GM19372 (cell line): Measurements from ENCODE around the gene LSM14A.
"Not testable (repeated sequence)": the region's sequence is repeated elsewhere in the genome, so short reads cannot be mapped to it uniquely, and the experiment has no call there.

Experiments used
- ATAC-seq: cut with Tn5 transposase; IDR thresholded peaks from one replicate; pipeline ENCODE4 v1.9.1; 2021; ENCODE audit warnings: mild to moderate bottlenecking, low read depth, moderate library complexity; ENCODE audit not compliant: unreplicated experiment

LSM14A gene

GRCh38 chr19:34226036-34226435 is 53.7 kb downstream of the LSM14A start:
- ATAC-seq = no peak

GRCh38 chr19:34228347-34228746 is 56.0 kb downstream of the LSM14A start:
- no peak for ATAC-seq

DNA sequence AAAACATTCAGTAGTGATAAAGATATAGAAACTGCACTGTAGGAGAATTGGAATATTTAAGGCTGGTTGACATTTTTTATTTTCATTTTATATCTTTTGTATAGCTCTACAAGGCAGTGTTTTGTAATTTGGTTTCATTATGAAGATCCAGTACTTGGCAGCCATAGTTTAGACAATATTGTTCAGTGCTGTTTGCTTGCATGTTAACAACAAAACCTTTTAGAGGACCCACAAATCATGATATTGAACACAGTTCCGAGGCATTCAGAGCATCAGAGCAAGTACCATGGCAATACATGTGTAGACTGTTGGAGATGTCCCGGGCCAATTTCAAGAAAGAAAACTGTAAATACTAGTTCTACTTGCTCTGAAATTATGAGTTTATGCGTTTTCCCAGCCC is 56.5 kb downstream of the LSM14A start:
- ATAC-seq = no peak

- ATAC-seq = no peak
Observed at GRCh38 chr19:34229721-34230120, 57.4 kb downstream of the LSM14A start.

DNA sequence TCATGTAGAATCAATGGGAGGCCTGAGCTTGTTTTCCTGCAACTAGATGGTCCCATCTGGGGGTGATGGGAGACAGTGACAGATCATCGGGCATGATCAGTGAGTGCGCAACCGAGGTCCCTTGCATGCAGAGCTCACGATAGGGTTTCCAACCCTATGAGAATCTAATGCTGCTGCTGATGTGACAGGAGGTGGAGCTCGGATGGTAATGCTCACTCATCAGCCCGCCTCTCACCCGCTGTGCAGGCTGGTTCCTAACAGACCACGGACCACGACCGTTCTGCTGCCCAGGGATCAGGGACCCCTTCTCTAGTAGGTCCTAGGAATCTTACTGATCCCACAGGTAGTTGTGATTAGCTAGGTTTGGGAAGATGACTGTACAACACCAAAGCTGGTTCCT is 58.5 kb downstream of the LSM14A start:
- no peak for ATAC-seq

GRCh38 chr19:34231439-34231838 is 59.1 kb downstream of the LSM14A start:
- ATAC-seq = no peak

DNA sequence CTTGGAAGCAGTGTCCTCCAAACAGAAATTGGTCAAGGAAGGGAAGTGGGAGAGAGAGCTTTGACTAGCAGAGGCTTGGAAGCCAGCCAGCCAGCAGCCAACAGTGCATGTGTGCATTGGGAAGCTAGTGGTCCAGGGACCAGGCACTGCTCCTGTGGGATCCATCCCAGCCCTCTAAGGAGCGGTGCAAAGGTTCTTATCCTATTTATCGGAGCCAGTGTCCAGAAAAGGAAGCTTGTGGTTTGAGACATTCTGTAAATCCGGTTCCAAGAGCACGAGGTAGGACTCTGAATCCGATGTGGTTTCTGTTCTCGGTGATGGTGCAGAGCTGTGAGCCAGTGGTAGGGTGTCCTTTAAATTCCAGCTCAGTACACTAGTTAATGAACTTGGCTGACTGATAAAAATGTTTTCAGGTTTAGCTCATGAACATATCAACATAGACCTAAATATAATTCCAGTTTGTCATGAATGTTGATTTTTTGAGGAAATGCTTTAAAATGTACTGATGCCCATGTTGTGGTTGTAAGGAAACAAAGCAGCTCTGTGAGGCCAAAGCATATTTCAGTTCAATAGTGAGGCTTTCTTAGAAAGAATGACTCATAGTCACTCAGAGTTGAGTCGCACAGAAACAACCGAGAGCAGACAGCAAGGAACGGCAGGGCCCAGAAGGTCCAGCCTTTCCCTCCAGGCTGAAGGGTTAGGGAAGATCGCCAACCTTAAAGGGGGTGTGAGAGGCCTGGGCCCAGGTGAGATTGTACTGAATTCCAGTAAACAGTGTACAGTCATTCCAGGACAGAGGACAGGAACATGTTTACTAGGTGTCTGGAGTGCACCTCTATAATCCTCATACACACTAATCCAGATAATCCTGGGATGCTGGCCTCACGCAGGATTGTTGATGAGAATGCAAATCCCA is 60.5 kb downstream of the LSM14A start:
- no peak for ATAC-seq

- ATAC-seq = no peak
Observed at GRCh38 chr19:34235425-34235940, 63.2 kb downstream of the LSM14A start.

DNA sequence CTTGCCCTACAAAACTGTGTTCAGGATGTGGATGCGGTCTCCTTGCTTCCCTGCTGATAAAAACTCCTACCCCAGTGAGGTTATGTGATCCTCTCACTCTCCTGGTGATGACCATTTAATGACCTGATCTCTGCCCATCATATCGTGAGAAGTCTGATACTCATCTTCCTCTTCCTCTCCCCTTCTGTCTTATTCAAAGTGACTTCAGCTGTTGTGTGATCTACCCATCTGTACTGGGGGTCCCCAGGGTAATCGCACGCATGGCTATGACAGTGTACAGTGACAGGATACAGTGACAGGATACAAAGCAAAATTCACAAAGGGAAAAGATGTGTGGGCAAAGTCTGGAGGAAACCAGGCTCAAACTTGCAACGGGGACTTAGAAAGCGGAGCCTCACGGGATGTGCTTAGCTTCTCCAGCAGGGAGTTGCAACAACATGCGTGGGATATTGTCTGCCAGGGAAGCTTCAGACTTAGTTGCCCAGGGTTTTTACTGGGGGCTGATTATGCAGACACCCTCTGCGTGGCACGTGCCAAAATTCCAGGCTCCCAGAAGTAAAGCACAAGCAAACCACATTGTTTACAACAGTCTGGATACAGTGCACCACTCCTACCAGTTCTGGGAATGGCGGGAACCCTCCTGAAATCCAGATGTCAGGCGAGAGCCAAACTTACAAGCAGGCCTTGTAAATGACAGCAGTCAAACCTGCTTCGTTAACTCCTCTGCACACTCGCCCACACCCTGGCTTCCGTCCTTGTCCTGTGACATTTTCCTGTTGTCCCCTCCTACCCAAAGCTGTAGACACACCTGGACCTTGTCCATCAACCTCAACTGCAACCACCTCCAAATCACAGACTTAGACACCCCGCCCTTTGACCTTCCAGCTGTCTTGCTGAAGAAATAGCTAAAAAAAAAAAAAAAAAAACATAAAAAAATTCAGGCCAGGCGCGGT is 64.0 kb downstream of the LSM14A start:
- ATAC-seq = no peak

GRCh38 chr19:34237283-34237682 is 65.0 kb downstream of the LSM14A start:
- no peak for ATAC-seq

DNA sequence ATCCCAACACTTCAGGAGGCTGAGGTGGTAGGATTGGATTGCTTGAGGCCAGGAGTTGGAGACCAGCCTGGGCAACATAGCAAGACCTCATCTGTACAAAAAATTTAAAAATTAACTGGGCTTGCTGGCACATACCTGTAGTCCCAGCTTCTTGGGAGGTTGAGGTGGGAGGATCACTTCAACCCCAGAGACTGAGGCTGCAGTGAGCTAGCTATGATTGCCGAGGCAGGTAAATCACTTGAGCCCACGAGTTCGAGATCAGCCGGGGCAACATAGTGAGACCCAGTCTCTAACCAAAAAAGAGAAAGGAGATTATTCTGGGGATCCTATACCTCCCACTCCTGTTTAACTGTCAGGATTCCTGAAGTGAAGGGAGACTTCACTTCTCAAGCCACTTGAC is 65.6 kb downstream of the LSM14A start:
- no peak for ATAC-seq

DNA sequence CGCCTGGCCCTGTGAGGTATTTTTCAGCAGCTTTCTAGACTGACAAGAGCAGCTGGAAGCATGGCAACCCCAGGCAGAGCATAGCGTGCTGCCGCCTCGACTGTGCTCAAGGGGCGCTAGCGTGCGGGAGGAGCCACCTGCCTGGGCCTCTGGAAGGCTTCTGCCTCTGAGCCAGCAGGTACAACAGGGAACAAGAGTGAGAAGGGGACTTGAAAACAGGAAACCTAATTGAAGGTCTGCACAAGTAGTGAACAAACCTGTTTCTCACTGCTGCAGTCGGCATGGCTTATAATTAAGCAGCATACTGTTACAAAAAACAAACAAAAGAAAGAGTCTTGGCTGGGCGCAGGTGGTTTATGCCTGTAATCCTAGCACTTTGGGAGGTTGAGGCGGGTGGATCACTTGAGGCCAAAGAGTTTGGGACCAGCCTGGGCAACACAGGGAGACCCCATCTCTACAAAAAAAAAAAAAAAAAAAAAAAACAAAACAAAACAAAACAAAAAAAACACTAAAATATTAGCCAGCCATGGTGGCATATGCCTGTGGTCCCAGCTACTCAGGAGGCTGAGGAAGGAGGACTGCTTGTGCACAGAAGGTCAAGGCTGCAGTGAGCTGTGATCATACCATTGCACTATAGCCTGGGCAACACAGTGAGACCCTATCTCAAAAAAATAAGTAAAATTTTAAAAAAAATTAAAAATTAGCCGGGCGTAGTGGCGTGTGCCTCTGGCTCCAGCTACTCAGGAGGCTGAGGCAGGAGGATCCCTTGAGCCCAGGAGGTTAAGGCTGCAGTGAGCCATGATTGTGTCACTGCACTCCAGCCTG is 69.4 kb downstream of the LSM14A start:
- ATAC-seq = no peak

GRCh38 chr19:34243138-34243875 is 71.0 kb downstream of the LSM14A start:
- ATAC-seq = not testable (repeated sequence)

DNA sequence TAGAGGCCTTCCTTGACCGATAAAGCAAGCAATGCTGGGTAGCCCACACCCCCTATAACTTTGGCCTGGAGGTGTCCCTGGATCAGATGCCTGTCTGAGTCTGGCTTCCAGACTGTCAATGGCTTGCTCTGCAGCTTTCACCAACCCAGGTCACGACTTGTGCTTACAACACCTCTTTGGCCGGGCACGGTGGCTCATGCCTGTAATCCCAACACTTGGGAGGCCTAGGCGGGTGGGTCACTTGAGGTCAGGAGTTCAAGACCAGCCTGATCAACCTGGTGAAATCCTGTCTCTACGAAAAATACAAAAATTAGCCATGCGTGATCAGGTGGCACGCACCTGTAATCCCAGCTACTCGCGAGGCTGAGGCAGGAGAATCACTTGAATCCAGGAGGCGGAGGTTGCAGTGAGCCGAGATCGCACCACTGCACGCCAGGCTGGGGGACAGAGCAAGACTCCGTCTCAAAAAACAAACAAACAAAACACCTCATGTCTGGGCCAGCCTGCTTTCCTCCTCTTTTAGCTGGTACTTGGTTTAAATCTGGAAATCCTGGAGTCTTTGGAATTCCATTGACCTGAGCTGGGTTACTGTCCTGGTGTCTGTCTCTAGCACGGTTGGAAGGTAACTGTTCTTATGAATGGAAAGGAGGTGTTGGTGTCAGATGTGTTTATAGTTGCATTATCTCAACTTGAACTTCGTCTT is 71.7 kb downstream of the LSM14A start:
- no peak for ATAC-seq

GRCh38 chr19:34244611-34245299 is 72.5 kb downstream of the LSM14A start:
- no peak for ATAC-seq

- ATAC-seq = no peak
Observed at GRCh38 chr19:34246340-34246739, 74.0 kb downstream of the LSM14A start.

GRCh38 chr19:34248941-34249340 is 76.6 kb downstream of the LSM14A start:
- no peak for ATAC-seq

GRCh38 chr19:34253167-34253566 is 80.9 kb downstream of the LSM14A start:
- not testable (repeated sequence) for ATAC-seq
